Renal pelvis (tissue), 4 donors: ENCODE results near the gene HSFX4. TPM values are rescaled to one million over a fixed set of nuclear protein-coding genes. Genes with fewer than 3 reads are reported as not detected.
"Not testable (repeated sequence)": the region's sequence is repeated elsewhere in the genome, so short reads cannot be mapped to it uniquely, and the experiment has no call there.

Experiments used
- DNase-seq: peaks from one replicate; pipeline ENCODE4 v3.0.0-alpha.2; 2013
- polyA plus RNA-seq, 3 donors: library from polyadenylated mRNA; unstranded; fragments of 120-200 nt; gene quantifications; one replicate each; pipeline ENCODE4 v1.2.1, GENCODE V29; 2013; ENCODE audit not compliant: insufficient read length in 3 of 3

Gene HSFX4
- polyA plus RNA-seq, 3 donors: 0.22 TPM; not detected in 2

GRCh38 chrX:149937328-149937727, 8.0 kb downstream of the HSFX4 start:
- not testable (repeated sequence) for DNase-seq

GRCh38 chrX:149937871-149938426, 8.6 kb downstream of the HSFX4 start:
- no peak for DNase-seq

GRCh38 chrX:149938427-149938880, 9.1 kb downstream of the HSFX4 start, which contains the start of gene EOLA2:
EOLA2 (minus strand) TSS chrX:149938491; CDS start chrX:149933874, 4,617 bp downstream.
- DNase-seq: peak; percentile 95

- DNase-seq: peak; percentile 92
Observed at GRCh38 chrX:149938881-149939654, 9.7 kb downstream of the HSFX4 start.

GRCh38 chrX:149939655-149939904, 10.2 kb downstream of the HSFX4 start:
- no peak for DNase-seq

GRCh38 chrX:149939905-149940673, 10.7 kb downstream of the HSFX4 start:
- DNase-seq: peak; percentile 92

- DNase-seq: not testable (repeated sequence)
Observed at GRCh38 chrX:149940674-149941024, 11.3 kb downstream of the HSFX4 start.

- not testable (repeated sequence) for DNase-seq
Observed at GRCh38 chrX:149945087-149945670, 15.8 kb downstream of the HSFX4 start.

GRCh38 chrX:149945820-149946219, 16.4 kb downstream of the HSFX4 start:
- DNase-seq: not testable (repeated sequence)

- not testable (repeated sequence) for DNase-seq
Observed at GRCh38 chrX:149946932-149947331, 17.6 kb downstream of the HSFX4 start.

GRCh38 chrX:149948016-149948415, 18.6 kb downstream of the HSFX4 start:
- DNase-seq: no peak

GRCh38 chrX:149949743-149950436, 20.5 kb downstream of the HSFX4 start:
- DNase-seq: no peak

GRCh38 chrX:149950681-149951080, 21.3 kb downstream of the HSFX4 start:
- no peak for DNase-seq

GRCh38 chrX:149961572-149961971, 32.2 kb downstream of the HSFX4 start:
- no peak for DNase-seq

- no peak for DNase-seq
Observed at GRCh38 chrX:149962010-149962409, 32.6 kb downstream of the HSFX4 start.

GRCh38 chrX:149962859-149963757, 33.7 kb downstream of the HSFX4 start:
- DNase-seq: peak; percentile 42

- DNase-seq: no peak
Observed at GRCh38 chrX:149979126-149979644, 49.8 kb downstream of the HSFX4 start.
